IPS-20b (cell line): ENCODE data around the gene RPL6.
"Not testable (repeated sequence)": the region's sequence is repeated elsewhere in the genome, so short reads cannot be mapped to it uniquely, and the experiment has no call there.

Source experiments
- H3K27ac ChIP-seq: one replicate; pipeline ENCODE4 v1.5.1; 2013; ENCODE audit warnings: low read length
- H3K27me3 ChIP-seq: 2 replicates; pipeline ENCODE4 v1.6.1; 2013; ENCODE audit warnings: mild to moderate bottlenecking, low read length, inconsistent platforms; ENCODE audit not compliant: insufficient read depth
- H3K36me3 ChIP-seq: 2 replicates; pipeline ENCODE4 v1.6.1; 2013; ENCODE audit warnings: low read depth, mild to moderate bottlenecking, inconsistent platforms, low read length, moderate library complexity; ENCODE audit not compliant: insufficient read depth
- H3K4me1 ChIP-seq: 2 replicates; pipeline ENCODE4 v1.6.1; 2013; ENCODE audit warnings: mild to moderate bottlenecking, control low read depth, inconsistent platforms, low read length, moderate library complexity; ENCODE audit not compliant: insufficient read depth
- H3K4me3 ChIP-seq: 2 replicates; pipeline ENCODE4 v1.5.1; 2013; ENCODE audit warnings: mild to moderate bottlenecking, low read length, inconsistent platforms
- H3K9ac ChIP-seq: 2 replicates; pipeline ENCODE4 v1.6.1; 2013; ENCODE audit warnings: low read depth, mild to moderate bottlenecking, inconsistent platforms, low read length, moderate library complexity
- H3K9me3 ChIP-seq: 2 replicates; pipeline ENCODE4 v1.6.1; 2013; ENCODE audit warnings: mild to moderate bottlenecking, low read depth, low read length, inconsistent platforms; ENCODE audit not compliant: insufficient read depth

The RPL6 gene

DNA sequence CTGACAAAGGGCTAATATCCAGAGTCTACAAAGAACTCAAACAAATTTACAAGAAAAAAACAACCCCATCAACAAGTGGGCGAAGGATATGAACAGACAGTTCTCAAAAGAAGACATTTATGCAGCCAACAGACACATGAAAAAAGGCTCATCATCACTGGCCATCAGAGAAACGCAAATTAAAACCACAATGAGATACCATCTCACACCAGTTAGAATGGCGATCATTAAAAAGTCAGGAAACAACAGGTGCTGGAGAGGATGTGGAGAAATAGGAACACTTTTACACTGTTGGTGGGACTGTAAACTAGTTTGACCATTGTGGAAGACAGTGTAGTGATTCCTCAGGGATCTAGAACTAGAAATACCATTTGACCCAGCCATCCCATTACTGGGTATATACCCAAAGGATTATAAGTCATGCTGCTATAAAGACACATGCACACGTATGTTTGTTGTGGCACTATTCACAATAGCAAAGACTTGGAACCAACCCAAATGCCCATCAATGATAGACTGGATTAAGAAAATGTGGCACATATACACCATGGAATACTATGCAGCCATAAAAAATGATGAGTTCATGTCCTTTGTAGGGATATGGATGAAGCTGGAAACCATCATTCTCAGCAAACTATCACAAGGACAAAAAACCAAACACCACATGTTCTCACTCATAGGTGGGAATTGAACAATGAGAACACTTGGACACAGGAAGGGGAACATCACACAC lies 19.3 kb downstream of the RPL6 start:
- H3K9ac ChIP-seq, H3K36me3 ChIP-seq, H3K27ac ChIP-seq, H3K4me1 ChIP-seq, H3K4me3 ChIP-seq, H3K9me3 ChIP-seq, H3K27me3 ChIP-seq: not testable (repeated sequence)

- Histone ChIP-seq H3K4me3 (no peak overlapping the region), H3K4me1 (no peaks in the 10 kb centered on the region), H3K9me3 (no peaks in the 10 kb centered on the region), H3K27ac (no peak overlapping the region), H3K27me3 (no peaks in the 10 kb centered on the region), H3K9ac (no peak overlapping the region), H3K36me3 (no peaks in the 10 kb centered on the region)
Measured at GRCh38 chr12:112389228-112389627, 20.2 kb downstream of the RPL6 start.

- no peak overlapping the region for H3K4me3 ChIP-seq
- no peaks in the 10 kb centered on the region for H3K36me3 ChIP-seq
- no peaks in the 10 kb centered on the region for H3K4me1 ChIP-seq
- H3K27me3 ChIP-seq: no peaks in the 10 kb centered on the region
- H3K27ac ChIP-seq: no peak overlapping the region
- no peaks in the 10 kb centered on the region for H3K9me3 ChIP-seq
- no peak overlapping the region for H3K9ac ChIP-seq
Measured at GRCh38 chr12:112386726-112387125, 22.7 kb downstream of the RPL6 start.

- Histone ChIP-seq H3K4me1 (no peaks in the 10 kb centered on the region), H3K36me3 (no peaks in the 10 kb centered on the region), H3K4me3 (peak overlapping the region; percentile 59; the same call in 1 of the 2 replicates), H3K9me3 (no peaks in the 10 kb centered on the region), H3K9ac (peak overlapping the region; percentile 38; the same call in 1 of the 2 replicates), H3K27me3 (no peaks in the 10 kb centered on the region), H3K27ac (no peak overlapping the region)
Measured at GRCh38 chr12:112382866-112383265, 26.5 kb downstream of the RPL6 start.

DNA sequence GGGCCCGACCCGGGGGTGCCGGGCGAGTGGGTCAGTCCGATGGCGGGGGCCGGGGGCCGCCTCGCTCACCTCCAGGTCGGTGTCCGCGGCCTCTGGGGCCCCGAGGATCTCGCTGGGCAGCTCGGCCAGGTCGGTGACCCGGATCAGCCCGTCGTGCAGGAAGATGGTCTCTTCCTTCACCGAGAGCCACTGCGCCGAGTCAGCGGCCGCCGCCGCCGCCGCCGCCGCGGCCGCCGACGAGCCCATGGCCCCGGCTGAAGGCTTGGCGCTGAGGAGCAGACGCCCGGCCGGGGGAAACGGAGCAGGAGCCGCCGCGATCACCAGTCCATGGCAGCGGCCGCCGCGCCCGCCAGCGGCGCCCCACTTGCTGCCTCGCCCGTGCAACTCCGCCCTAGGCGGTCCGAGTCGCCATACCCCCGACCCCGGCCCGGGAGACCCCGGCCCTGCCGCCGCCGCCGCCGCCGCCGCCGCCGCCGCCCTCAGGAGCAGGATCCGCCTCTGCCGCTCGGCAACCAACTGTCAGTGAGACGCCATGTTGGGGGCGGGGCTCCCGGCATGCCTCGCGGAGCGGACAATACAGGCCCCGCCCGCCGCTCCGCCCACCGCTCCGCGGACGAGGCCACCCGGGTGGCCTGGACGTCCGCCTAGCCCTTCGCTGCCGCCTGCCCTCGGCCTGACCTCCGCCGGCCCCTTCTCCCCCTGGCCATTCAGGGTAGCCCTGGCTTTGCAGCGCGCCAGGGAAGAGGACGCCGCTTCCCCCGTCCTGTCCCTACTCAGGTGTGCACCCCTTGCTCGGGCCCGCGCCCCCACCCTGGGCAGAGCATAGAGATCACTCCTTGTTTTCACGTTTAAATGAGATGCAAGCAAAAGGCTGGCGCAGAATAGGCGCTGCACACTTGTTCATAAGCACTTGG lies 27.3 kb downstream of the RPL6 start, which contains the start of gene HECTD4:
Gene HECTD4 (minus strand): TSS at position 549 of the 914 bp plus-strand sequence. CDS start 303 bp downstream, at position 246.
- Histone ChIP-seq H3K4me3 (peak within 1 kb of the TSS; percentile 88), H3K36me3 (no peaks in the 10 kb centered on the region), H3K27me3 (no peaks in the 10 kb centered on the region), H3K27ac (no peak within 1 kb of the TSS), H3K4me1 (no peaks in the 10 kb centered on the region), H3K9me3 (no peaks in the 10 kb centered on the region), H3K9ac (peak within 1 kb of the TSS; percentile 76; the same call in 1 of the 2 replicates)

DNA sequence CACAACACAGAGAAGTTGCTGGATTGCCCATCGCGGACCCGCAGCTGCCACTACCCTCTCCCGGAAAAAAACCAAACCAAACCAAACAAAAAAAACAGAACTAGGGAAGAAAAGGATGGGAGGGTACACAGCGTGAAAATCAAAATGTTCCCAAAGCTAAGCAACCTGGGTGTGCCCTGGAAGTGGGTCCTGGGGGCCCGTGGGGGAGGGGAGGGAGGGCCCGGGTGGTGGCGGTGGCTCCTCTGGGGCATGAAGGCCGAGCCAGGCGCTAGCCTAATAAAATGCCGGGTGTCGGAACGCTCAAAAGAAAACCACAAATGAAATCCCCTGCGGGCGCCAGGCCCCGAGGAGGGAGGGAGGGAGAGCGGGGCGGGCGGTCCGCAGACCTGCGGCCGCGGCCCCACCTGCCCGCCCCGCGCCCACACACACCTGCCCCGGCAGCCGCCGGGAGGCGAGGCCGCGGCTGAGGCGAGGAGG lies 28.0 kb downstream of the RPL6 start:
- no peaks in the 10 kb centered on the region for H3K36me3 ChIP-seq
- no peaks in the 10 kb centered on the region for H3K4me1 ChIP-seq
- H3K4me3 ChIP-seq: peak overlapping the region; percentile 88
- no peaks in the 10 kb centered on the region for H3K27me3 ChIP-seq
- no peaks in the 10 kb centered on the region for H3K9me3 ChIP-seq
- H3K9ac ChIP-seq: peak overlapping the region; percentile 76; the same call in 1 of the 2 replicates
- no peak overlapping the region for H3K27ac ChIP-seq

GRCh38 chr12:112380663-112381405 lies 28.6 kb downstream of the RPL6 start:
- peak overlapping the region; percentile 88 for H3K4me3 ChIP-seq
- peak overlapping the region; percentile 76; the same call in 1 of the 2 replicates for H3K9ac ChIP-seq
- H3K27ac ChIP-seq: no peak overlapping the region
- no peaks in the 10 kb centered on the region for H3K4me1 ChIP-seq
- H3K27me3 ChIP-seq: no peaks in the 10 kb centered on the region
- H3K9me3 ChIP-seq: no peaks in the 10 kb centered on the region
- H3K36me3 ChIP-seq: no peaks in the 10 kb centered on the region

DNA sequence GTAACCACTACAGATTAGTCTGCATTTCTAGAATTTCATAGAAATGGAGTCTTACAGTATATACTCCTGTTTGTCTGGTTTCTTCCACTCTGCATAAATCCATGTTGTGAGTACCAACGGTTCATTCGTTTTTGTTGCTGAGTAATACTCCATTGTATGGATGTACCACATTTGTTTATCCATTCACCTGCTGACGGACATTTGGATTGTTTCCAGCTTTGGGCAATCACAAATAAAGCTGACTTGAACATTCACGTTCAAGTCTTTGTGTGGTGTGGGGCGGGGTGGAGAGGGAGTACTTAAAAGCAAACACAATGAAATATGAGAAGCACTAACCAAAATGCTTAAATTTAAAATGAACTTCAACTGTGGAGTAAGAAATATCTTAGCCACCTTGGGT lies 34.3 kb downstream of the RPL6 start:
- Histone ChIP-seq H3K4me1 (no peaks in the 10 kb centered on the region), H3K9ac (no peak overlapping the region), H3K27me3 (no peaks in the 10 kb centered on the region), H3K4me3 (no peak overlapping the region), H3K27ac (no peak overlapping the region), H3K36me3 (no peaks in the 10 kb centered on the region), H3K9me3 (no peaks in the 10 kb centered on the region)

- H3K4me3 ChIP-seq: no peak overlapping the region
- no peak overlapping the region for H3K27ac ChIP-seq
- H3K9me3 ChIP-seq: no peaks in the 10 kb centered on the region
- H3K36me3 ChIP-seq: no peaks in the 10 kb centered on the region
- no peaks in the 10 kb centered on the region for H3K27me3 ChIP-seq
- H3K4me1 ChIP-seq: no peaks in the 10 kb centered on the region
- no peak overlapping the region for H3K9ac ChIP-seq
Measured at GRCh38 chr12:112374166-112374740, 35.2 kb downstream of the RPL6 start.

DNA sequence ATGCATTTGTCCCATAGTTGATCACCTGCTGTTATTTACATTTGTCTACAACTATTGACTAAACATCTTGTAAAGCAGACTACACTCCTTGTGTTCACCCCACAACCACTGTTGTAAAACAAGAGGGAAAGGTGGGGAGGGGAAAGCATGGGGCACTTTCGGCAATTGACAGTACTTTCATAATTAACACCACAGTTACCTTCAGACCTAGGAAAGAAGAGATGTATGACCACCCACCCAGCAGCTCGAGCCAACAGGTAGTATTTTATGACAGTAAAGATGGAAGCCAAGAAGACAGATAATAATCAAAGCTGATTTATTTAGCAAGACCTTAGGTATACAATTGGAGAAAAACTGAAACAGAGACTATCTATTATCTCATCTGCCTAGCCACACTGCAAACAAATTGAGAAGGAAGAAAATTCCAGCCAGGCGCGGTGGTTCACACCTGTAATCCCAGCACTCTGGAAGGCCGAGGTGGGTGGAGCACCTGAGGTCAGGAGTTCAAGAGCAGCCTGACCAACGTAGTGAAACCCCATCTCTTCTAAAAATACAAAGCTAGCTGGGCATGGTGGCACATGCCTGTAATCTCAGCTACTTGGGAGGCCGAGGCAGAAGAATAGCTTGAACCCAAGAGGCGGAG lies 38.4 kb downstream of the RPL6 start:
- peaks cover 6% of the 10 kb centered on the region; the same call in 1 of the 2 replicates for H3K4me1 ChIP-seq
- no peak overlapping the region for H3K4me3 ChIP-seq
- H3K9ac ChIP-seq: no peak overlapping the region
- H3K27me3 ChIP-seq: no peaks in the 10 kb centered on the region
- no peaks in the 10 kb centered on the region for H3K36me3 ChIP-seq
- H3K27ac ChIP-seq: no peak overlapping the region
- no peaks in the 10 kb centered on the region for H3K9me3 ChIP-seq
